ENCODE results near the gene NEK4. TPM values are rescaled to one million over a fixed set of nuclear protein-coding genes. Genes with fewer than 3 reads are reported as not detected.
"Not testable (repeated sequence)": the region's sequence is repeated elsewhere in the genome, so short reads cannot be mapped to it uniquely, and the experiment has no call there.

The NEK4 gene
- polyA plus RNA-seq, 1 donor = 11.0 TPM

GRCh38 chr3:52731590-52731989 is 39.1 kb downstream of the NEK4 start:
- DNase-seq = no peak

GRCh38 chr3:52730681-52731080 is 40.1 kb downstream of the NEK4 start:
- DNase-seq = no peak

- DNase-seq = not testable (repeated sequence)
Observed at GRCh38 chr3:52728753-52729152, 42.0 kb downstream of the NEK4 start.

DNA sequence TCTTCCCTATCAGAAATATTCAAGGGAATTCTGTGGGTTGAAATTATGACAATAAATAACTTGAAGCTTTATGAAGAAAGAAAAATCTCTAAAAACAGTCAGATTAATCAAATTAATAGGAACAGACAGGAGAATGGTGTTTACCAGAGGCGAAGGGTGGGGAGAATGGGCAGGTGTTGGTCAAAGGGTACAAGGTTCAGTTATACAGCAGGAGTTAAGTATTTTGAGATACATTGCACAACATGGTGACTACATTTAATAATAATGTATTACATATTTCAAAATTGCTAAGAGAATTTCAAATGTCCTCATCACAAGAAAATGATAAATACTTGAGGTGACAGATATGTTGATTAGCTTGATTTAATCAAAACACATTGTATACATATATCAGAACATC is 46.2 kb downstream of the NEK4 start:
- DNase-seq = no peak

DNA sequence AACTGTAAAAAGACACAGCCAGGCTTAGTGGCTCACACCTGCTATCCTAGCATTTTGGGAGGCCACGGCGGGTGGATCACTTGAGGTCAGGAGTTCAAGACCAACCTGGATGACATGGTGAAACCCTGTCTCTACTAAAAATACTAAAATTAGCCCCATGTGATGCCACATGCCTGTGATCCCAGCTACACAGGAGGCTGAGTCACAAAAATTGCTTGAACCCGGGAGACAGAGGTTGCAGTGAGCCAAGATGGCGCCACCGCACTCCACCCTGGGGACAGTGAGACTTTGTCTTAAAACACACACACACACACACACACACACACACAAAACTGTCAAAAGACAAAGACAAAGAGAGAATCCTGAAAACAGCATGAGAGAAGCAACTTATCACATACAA is 46.8 kb downstream of the NEK4 start:
- no peak for DNase-seq

DNA sequence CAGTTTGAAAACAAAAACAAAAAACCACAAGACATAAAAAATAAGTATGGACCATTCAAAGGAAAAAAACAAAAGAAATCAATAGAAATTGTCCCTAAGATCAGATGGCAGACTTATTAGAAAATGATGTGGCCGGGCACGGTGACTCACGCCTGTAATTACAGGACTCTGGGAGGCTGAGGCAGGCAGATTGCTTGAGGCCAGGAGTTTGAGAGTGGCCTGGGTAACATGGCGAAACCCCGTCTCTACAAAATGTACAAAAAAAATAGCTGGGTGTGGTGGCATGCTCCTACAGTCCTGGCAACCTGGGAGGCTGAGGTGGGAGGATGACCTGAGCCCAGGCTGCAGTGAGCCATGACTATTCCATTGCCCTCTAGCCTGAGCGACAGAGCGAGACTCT is 48.2 kb downstream of the NEK4 start:
- no peak for DNase-seq

DNA sequence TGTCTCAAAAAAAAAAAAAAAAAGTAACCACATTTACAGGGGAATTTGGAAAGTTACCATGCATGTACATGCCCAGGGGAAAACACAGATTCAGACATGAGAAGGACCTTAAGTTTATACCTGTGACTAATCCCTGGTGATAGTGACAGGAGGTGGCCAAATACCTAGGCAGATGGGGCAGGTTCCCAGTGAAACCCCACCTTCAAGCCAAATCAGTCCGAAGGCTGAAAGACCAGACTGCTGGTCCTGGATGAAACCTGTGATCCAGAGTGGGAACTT is 49.1 kb downstream of the NEK4 start:
- no peak for DNase-seq

DNA sequence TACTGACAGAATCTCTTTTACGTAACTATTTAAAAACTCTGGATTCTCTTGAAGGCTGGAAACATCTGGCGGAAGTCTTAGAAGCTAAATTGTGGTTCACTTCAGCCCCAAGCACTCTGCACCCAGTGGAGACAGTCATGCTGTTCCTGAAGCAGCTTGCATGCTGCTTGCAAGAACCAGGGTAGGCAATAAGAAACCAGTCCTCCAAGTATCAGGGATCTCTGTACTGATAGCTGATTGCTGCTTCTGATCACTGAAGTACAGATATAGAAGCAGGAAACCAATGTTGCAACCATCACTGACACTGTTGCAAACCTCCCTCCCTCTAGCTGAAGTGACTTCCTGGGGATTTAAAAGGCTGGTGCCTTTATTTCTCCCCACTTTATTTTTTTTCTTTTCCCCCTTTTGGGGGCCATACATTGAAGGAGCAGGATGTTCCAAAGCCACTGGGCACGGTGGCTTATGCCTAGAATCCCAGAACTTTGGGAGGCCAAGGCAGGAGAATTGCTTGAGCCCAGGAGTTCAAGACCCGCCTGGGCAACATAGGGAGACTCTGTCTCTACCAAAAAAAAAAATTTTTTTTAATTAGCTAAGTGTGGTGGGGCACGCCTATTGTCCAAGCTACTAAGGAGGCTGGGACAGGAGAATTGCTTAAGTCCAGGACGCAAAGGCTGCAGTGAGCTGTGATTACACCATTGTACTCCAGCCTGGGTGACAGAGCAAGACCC is 49.6 kb downstream of the NEK4 start:
- DNase-seq = no peak

DNA sequence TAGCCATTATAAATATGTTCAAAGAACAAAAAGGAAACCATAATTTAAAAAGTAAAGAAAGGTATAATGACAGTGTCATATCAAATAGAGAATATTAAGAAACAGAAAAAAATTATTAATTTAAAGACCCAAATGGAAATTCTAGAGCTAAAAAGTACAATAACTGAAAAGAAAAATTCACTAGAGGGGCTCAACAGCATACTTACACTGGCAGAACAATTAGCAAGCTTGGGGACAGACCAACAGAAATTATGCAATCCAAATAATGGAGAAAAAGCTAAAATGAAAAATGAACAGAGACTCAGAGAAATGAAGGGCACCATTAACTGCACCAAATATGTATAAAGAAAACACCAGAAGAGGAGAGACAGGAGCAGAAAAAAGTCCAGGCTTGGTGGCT is 51.1 kb downstream of the NEK4 start:
- DNase-seq = no peak

- no peak for DNase-seq
Observed at GRCh38 chr3:52715714-52716305, 54.9 kb downstream of the NEK4 start.

DNA sequence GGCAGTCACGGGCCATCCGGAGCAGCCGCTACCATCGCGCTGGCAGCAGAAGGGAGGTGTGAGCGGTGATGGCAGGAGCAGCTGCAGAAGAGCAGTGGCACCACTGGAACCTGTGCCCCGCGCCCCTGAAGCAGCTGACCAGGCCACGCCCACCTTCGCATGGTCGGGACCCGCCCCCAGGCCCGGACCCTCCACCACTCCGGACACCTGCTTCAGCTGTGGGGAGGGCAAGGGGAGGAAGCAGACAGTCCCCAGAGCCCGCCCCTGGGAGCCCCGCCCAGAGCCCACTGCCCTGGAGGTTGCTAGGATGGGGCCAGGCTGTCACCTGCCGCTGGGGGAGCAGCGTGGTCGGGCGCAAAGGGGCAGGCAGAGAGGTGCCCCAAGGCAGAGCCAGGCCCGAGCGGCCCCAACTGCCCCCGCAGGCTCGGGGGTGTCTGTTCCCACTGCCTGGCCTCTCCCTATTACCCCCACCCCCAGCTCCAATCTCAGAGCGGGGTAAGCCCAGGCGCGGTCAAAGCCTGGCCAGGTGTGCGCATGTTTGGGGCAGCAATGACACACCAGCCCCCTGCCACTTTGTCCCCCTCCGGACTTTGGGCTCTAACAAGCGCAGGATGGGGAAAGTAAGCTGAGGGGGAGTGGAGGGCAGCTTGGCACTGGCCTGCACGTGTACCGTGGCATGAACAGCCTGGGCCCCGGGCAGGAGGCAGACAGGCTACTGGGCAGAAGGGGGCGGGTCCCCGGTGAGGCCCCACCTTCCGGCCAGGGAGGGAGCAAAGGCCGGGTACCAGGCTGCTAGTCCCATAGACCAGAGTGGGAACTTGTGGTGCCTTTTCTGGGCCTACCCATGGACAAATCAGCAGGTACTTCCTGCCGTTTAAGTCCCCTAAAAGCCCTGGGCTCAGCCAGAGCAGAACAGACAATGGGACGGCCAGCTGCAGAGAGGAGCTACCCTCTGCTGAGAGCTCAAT is 56.1 kb downstream of the NEK4 start:
- DNase-seq = no peak

GRCh38 chr3:52712291-52713212 is 58.2 kb downstream of the NEK4 start:
- no peak for DNase-seq

DNA sequence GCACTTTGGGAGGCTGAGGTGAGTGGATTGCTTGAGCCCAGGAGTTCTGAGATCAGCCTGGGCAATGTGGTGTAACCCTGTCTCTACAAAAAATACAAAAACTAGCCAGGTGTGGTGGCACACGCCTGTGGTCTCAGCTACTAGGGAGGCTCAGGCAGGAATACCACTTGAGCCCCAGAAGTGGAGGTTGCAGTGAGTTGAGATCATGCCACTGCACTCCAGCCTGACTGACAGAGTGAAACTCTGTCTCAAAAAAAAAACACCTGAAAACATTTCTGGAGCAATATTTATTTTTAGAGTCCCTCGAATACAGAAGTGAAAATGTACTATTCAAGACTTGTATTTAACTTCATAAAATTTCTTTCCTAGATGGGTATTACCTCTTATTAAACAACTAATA is 60.2 kb downstream of the NEK4 start:
- DNase-seq = no peak

GRCh38 chr3:52707585-52707984 is 63.2 kb downstream of the NEK4 start:
- DNase-seq = no peak

DNA sequence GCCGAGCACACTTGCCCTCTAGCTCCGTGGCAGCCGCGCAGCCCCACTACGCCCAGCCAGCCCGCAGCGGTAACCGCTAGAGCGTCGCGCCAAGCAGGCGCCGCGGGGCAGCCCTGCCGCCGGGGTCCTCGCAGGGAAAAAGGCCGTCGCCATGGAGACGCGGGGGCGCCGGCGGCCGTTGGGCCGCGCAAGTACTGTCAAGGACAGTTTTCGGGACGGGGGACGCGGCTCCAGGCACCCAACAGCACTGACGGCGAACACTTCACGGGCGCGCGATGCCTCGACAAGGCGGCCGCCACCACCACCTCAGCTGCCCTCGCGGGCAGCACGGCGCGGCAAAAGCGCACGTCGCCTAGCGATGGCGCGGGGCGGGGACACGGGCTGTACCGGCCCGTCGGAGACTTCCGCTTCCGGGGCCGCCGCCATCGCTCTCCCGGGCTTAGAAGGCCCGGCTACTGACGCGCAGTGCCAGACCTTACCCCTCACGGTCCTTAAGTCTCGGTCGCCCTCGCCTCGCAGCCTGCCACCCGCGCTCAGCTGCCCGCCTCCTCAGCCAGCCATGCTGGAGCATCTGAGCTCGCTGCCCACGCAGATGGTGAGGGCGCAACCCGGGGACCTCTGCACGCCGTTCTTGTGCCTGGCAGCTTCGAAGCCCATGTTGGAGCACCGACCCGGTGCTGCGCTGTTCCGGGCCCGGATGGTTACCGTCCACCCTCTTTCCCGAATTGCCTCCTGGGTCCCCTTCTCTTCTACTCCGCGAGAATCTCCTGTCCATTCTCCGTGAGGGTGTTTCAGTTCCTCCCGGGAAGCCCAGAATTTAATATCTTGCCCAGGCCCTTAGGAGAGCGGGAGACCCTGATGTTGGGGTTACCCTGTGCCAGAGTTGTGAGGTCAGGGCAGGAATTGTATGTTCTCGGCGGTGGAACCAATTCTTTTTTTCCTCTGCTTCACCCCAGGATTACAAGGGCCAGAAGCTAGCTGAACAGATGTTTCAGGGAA is 64.8 kb downstream of the NEK4 start, which contains the start of the genes GLT8D1 and SPCS1:
TSS of gene GLT8D1 (minus strand) at position 104 of the 999 bp plus-strand sequence. CDS start 5,331 bp downstream, outside the sequence.
TSS of gene SPCS1 (plus strand) at position 419 of the 999 bp plus-strand sequence. CDS start at position 560, 141 bp downstream.
- peak; percentile 94 for DNase-seq

- no peak for DNase-seq
Observed at GRCh38 chr3:52705438-52705687, 65.4 kb downstream of the NEK4 start.

GRCh38 chr3:52704611-52705437 is 65.9 kb downstream of the NEK4 start:
- peak; percentile 50 for DNase-seq

DNA sequence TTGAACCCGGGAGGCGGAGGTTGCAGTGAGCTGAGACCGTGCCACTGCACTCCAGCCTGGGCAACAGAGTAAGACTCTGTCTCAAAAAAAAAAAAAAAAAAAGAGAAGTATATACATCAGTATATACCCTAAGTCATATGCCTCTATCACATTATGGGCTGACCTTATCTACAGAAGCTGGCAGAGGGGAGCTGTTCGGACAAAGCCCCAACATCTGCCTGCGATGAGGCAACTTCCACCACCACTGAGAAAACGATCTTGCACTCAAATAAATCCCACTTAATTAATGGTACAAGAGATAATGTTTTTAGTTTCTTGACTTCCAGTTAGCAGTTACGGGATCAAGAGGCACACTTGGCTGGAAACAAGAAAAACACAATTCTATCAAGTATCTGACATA is 67.4 kb downstream of the NEK4 start:
- DNase-seq = no peak

DNA sequence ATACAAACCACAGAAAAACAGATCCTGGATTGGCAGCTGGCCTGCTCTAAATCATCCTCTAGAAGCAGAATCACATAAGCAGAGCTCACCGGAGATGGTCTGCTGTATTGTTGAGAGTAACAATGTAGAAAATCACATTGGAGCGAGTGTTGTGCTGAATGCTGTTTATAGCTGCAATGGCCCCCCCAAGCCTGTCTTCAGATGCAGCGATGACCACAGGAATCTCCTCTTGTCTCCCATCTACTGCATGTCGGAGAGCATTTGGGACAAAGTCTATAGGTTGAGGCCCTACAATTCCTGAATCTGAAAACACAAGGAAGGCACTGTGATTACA is 73.1 kb downstream of the NEK4 start:
- DNase-seq = no peak
